ENCODE data around the gene HNRNPA2B1.
"Not testable (repeated sequence)": the region's sequence is repeated elsewhere in the genome, so short reads cannot be mapped to it uniquely, and the experiment has no call there.

The HNRNPA2B1 gene

DNA sequence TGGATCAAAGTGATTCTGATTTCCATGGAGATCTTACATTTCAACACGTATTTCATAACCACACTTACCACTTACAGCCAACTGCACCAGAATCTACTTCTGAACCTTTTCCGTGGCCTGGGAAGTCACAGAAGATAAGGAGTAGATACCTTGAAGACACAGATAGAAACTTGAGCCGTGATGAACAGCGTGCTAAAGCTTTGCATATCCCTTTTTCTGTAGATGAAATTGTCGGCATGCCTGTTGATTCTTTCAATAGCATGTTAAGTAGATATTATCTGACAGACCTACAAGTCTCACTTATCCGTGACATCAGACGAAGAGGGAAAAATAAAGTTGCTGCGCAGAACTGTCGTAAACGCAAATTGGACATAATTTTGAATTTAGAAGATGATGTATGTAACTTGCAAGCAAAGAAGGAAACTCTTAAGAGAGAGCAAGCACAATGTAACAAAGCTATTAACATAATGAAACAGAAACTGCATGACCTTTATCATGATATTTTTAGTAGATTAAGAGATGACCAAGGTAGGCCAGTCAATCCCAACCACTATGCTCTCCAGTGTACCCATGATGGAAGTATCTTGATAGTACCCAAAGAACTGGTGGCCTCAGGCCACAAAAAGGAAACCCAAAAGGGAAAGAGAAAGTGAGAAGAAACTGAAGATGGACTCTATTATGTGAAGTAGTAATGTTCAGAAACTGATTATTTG, 15.3 kb downstream of the HNRNPA2B1 start:
- DNase-seq (ENCODE audit: low spot score), result no peak

GRCh38 chr7:26184281-26185101, 16.1 kb downstream of the HNRNPA2B1 start:
- not testable (repeated sequence) for DNase-seq (ENCODE audit: low spot score)

DNA sequence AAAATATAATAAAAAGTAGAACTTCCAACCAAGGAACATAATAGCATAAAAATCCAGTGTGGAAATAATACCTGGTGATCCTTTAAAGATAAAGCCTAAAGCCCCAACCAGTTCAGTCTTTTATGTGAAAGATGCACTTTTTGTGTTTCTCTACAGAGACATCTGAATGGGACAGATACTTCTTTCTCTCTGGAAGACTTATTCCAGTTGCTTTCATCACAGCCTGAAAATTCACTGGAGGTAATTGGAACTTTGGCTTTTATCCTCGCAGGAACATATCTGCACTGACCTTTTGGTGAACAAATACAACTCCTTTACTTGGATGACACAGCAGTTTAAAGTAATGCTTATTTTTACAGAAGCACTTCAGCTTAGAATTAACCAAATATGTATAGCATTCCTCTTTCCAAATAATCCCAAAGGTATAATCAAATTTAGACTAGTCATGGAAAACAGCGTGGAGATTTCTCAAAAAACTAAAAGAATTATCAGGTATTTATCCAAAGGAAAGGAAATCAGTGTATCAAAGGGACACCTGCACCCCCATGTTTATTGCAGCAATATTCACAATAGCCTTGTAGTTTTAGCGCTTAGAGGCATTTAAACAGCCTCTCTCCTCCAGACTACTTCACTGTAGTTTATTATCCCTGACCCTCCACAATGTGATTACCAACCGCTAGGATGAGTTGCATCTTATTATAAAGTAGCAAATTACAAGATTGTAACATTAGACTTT, 16.8 kb downstream of the HNRNPA2B1 start:
- DNase-seq (ENCODE audit: low spot score), result no peak

DNA sequence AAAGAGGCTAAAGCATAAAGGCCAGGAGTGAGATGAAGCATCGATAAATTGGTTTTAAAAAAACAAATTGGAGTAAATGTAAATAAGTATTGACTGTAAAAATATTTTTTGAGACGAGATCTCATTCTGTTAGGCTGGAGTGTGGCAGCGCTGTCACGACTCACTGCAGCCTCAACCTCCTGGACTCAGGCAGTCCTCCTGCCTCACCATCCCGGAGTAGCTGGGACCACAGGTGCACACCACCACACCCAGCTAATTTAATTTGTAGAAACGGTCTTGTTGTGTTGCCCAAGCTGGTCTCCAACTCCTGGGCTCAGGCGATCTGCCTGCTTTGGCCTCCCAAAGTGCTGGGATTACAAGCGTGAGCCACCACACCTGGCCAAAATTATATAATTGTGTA, 17.8 kb downstream of the HNRNPA2B1 start:
- no peak for DNase-seq (ENCODE audit: low spot score)

DNA sequence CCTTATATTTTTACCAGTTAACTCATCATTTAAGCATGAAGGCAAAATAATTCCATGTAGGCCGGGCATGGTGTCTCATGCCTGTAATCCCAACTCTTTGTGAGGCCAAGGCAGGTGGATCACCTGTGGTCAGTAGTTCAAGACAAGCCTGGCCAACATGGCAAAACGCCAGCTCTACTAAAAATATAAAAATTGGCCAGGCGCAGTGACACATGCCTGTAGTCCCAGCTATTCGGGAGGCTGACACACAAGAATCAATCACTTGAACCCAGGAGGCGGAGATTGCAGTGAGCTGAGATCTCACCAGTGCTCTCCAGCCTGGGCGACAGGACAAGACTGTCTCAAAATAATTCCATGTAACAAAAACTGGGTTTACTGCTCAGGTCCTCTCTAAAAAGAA, 18.3 kb downstream of the HNRNPA2B1 start:
- no peak for DNase-seq (ENCODE audit: low spot score)

GRCh38 chr7:26181474-26182227, 18.9 kb downstream of the HNRNPA2B1 start:
- no peak for DNase-seq (ENCODE audit: low spot score)

- peak; percentile 61 for DNase-seq (ENCODE audit: low spot score)
Measured at GRCh38 chr7:26180792-26181198, 19.8 kb downstream of the HNRNPA2B1 start.

DNA sequence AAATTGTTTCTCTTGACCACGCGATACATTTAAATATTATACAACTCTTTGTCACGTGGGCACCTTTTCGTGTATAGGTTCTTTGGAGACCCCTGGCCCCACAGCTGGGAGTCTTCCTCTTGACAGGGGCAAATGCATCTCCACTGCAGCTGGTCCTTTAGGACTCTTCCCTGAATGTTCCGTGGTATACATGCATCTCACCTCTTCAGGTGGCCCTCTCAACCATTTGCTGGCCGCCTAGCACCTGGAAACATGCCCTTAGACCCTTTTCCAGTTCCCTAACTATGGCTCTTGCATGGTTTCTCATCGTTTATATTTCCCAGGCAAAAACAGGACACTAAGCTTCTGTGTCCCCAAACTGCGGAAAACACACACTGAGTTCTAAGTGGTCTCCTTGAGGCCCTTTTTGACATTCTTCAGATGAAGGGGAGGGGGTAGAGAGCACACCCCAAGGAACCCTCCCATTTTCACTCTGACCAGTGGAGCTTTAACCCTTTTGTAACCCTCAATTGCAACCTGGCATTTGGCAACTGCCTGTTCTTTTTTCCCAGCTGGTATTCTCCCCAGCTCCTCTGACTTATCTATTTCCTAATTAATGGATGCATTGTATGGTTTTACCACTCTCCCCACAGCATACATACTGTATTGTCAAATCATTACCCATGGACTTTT, 20.6 kb downstream of the HNRNPA2B1 start:
- no peak for DNase-seq (ENCODE audit: low spot score)

DNA sequence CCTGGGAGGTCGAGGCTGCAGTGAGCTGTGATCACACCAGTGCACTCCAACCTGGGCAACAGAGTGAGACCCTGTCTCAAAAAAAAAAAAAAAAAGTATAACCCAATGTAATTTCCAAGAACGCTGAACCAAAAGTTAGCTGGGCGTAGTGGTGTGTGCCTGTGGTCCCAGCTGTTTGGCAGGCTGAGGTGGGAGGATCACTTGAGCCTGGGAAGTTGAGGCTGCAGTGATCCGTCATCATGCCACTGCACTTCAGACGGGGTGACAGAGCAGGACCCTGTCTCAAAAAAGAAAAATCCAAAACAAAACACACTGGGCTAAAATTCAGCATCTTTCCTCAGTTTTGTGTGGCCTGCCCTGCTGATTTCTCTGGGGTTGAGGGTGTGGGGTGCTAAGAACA, 21.1 kb downstream of the HNRNPA2B1 start:
- no peak for DNase-seq (ENCODE audit: low spot score)

DNA sequence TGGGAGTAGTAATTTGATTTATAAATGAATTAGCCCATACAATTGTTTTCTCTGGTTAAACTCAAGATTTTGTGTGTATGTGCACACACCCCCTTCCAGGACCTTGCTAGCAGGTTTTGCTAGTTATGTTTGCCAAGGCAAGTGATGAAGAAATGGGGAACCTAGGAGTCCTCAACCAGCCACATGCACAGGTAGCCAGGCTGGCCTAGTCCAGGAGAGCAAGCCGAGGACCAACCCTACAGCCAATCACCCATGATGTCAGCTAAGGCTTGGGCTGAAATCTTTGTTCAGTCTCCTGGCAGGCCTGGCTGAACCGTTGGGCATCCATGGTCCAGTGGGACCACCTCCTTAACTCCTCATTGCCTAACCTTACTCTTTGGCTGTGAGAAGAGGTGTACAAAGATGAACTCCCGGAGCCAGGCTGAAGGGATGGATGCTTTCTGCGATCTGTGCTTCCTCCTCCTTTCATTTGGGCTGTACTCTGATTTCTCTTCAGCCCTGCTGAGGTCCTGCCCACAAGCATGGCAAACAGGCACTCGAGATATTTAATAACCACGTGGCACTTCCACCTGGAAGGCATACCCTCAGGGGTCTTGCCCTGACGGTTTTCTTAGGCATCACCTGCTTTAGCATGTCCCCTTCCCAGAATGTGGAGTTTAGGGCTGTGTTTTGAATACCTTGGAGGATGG, 22.1 kb downstream of the HNRNPA2B1 start:
- no peak for DNase-seq (ENCODE audit: low spot score)

GRCh38 chr7:26177269-26177668, 23.3 kb downstream of the HNRNPA2B1 start:
- DNase-seq (ENCODE audit: low spot score), result not testable (repeated sequence)

DNA sequence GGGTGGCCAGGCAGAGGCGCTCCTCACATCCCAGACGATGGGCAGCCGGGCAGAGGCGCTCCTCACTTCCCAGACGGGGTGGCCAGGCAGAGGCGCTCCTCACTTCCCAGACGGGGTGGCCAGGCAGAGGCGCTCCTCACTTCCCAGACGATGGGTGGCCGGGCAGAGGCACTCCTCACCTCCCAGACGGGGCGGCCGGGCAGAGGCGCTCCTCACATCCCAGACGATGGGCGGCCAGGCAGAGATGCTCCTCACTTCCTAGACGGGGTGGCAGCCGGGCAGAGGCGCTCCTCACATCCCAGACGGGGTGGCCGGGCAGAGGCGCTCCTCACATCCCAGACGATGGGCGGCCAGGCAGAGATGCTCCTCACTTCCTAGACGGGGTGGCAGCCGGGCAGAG, 23.9 kb downstream of the HNRNPA2B1 start:
- not testable (repeated sequence) for DNase-seq (ENCODE audit: low spot score)

DNA sequence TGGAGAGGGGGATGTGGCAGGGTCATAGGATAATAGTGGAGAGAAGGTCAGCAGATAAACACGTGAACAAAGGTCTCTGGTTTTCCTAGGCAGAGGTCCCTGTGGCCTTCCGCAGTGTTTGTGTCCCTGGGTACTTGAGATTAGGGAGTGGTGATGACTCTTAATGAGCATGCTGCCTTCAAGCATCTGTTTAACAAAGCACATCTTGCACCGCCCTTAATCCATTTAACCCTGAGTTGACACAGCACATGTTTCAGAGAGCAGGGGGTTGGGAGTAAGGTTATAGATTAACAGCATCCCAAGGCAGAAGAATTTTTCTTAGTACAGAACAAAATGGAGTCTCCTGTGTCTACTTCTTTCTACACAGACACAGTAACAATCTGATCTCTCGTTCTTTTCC, 24.6 kb downstream of the HNRNPA2B1 start:
- DNase-seq (ENCODE audit: low spot score), result not testable (repeated sequence)

- DNase-seq (ENCODE audit: low spot score), result no peak
Measured at GRCh38 chr7:26172048-26172447, 28.5 kb downstream of the HNRNPA2B1 start.

- no peak for DNase-seq (ENCODE audit: low spot score)
Measured at GRCh38 chr7:26171601-26172000, 28.9 kb downstream of the HNRNPA2B1 start.

GRCh38 chr7:26170663-26171062, 29.9 kb downstream of the HNRNPA2B1 start:
- DNase-seq (ENCODE audit: low spot score), result no peak

GRCh38 chr7:26169271-26169670, 31.3 kb downstream of the HNRNPA2B1 start:
- DNase-seq (ENCODE audit: low spot score), result no peak

GRCh38 chr7:26168458-26169023, 32.0 kb downstream of the HNRNPA2B1 start:
- no peak for DNase-seq (ENCODE audit: low spot score)

GRCh38 chr7:26167303-26167934, 33.1 kb downstream of the HNRNPA2B1 start:
- no peak for DNase-seq (ENCODE audit: low spot score)

GRCh38 chr7:26166684-26167266, 33.8 kb downstream of the HNRNPA2B1 start:
- DNase-seq (ENCODE audit: low spot score), result no peak
